Endothelial cell of umbilical vein (primary cell): ENCODE data around the gene PLEKHA7. TPM values are rescaled to one million over a fixed set of nuclear protein-coding genes. Genes with fewer than 3 reads are reported as not detected.

Experiments
- BruUV-seq: library from RNA; stranded (reverse); fragments of 400-500 nt; replicated peaks from 2 replicates; lab custom pipeline; 2021; lab: Mats Ljungman, UMichigan
- CTCF ChIA-PET: fragments of 300-600, 350-600 bp; sonication (Branson Sonifier 250); formaldehyde crosslinking; loops from one replicate; lab custom pipeline; 2021; ENCODE audit warnings: antibody characterized with exemption, inconsistent platforms; lab: Charles Lee
- POLR2A ChIA-PET: fragments of 300-600, 350-600 bp; sonication (Branson Sonifier 250); formaldehyde crosslinking; loops from one replicate; lab custom pipeline; 2021; ENCODE audit warnings: antibody characterized with exemption, inconsistent platforms; lab: Charles Lee
- DNase-seq: peaks from one replicate; pipeline ENCODE4 v3.0.0-alpha.2; 2011; ENCODE audit warnings: low read depth, low spot score
- FAIRE-seq: peaks from 2 replicates; lab custom pipeline; 2011; peaks lifted over from hg19 to GRCh38; lab: Jason Lieb, UNC
- H2AFZ ChIP-seq: 2 replicates; pipeline ENCODE4 v1.6.0; 2012; ENCODE audit warnings: low read depth, low read length, control low read depth, inconsistent platforms
- H3K27ac ChIP-seq: 2 replicates; pipeline ENCODE4 v1.5.1; 2011; ENCODE audit warnings: low read depth, mild to moderate bottlenecking, control low read depth, low read length, moderate library complexity; ENCODE audit not compliant: insufficient read depth
- H3K27me3 ChIP-seq, 2 experiments: 2 replicates each; pipeline versions ENCODE4 v1.6.0 to v1.6.1; 2011; ENCODE audit warnings: low read length in 2 of 2, mixed read lengths in 1 of 2; ENCODE audit not compliant: control insufficient read depth in 2 of 2, insufficient read depth in 2 of 2
- H3K36me3 ChIP-seq, 2 experiments: 2 replicates in 1 of 2; 3 replicates in 1 of 2; pipeline ENCODE4 v1.5.1; 2011; ENCODE audit warnings: low read length in 2 of 2, mild to moderate bottlenecking in 1 of 2, moderate library complexity in 1 of 2; ENCODE audit not compliant: control insufficient read depth in 2 of 2, insufficient read depth in 2 of 2; ENCODE audit errors: extremely low read depth in 1 of 2
- H3K4me1 ChIP-seq: 3 replicates; pipeline ENCODE4 v1.5.1; 2011; ENCODE audit warnings: mild to moderate bottlenecking, low read length; ENCODE audit not compliant: control insufficient read depth, insufficient read depth; ENCODE audit errors: extremely low read depth
- H3K4me2 ChIP-seq: 2 replicates; pipeline ENCODE4 v1.6.1; 2011; ENCODE audit warnings: low read length, control low read depth, mixed read lengths; ENCODE audit not compliant: insufficient read depth
- H3K4me3 ChIP-seq, 3 experiments: fragments of 200-600 bp in 1 of 3; sonication (generic), shearing (Covaris generic) in 1 of 3; replicated peaks in 1 of 3; 2 replicates each; pipeline ENCODE4 v1.5.1; 2011 to 2016; ENCODE audit warnings: control low read depth in 3 of 3, low read length in 3 of 3, mild to moderate bottlenecking in 2 of 3, inconsistent platforms in 1 of 3, low read depth in 1 of 3, moderate library complexity in 1 of 3; ENCODE audit not compliant: insufficient read depth in 1 of 3
- H3K79me2 ChIP-seq: 2 replicates; pipeline ENCODE4 v1.6.0; 2012; ENCODE audit warnings: low read length, inconsistent platforms; ENCODE audit not compliant: control insufficient read depth, insufficient read depth
- H3K9ac ChIP-seq: replicated peaks from 2 replicates; pipeline ENCODE3; 2011; ENCODE audit warnings: low read length, control low read depth; ENCODE audit not compliant: insufficient read depth; ENCODE audit errors: extremely low read depth
- H3K9me1 ChIP-seq: replicated peaks from 3 replicates; pipeline ENCODE4 v1.6.0; 2011; ENCODE audit warnings: mild to moderate bottlenecking, low read length; ENCODE audit not compliant: control insufficient read depth, insufficient read depth; ENCODE audit errors: extremely low read depth
- H3K9me3 ChIP-seq: replicated peaks from 2 replicates; pipeline ENCODE4 v1.5.1; 2012; ENCODE audit warnings: low read length, inconsistent platforms; ENCODE audit not compliant: control insufficient read depth, insufficient read depth
- H4K20me1 ChIP-seq: replicated peaks from 2 replicates; pipeline ENCODE3; 2011; ENCODE audit warnings: mild to moderate bottlenecking, low read length; ENCODE audit not compliant: control insufficient read depth, insufficient read depth; ENCODE audit errors: extremely low read depth
- EZH2 ChIP-seq: IDR thresholded peaks from 2 replicates; pipeline ENCODE4 v1.6.1; 2012; ENCODE audit warnings: borderline replicate concordance, low read depth, mild to moderate bottlenecking, moderate library complexity, low read length, inconsistent platforms; ENCODE audit not compliant: severe bottlenecking
- FOS ChIP-seq: IDR thresholded peaks from 2 replicates; pipeline ENCODE4 v1.6.1; 2011; ENCODE audit warnings: mild to moderate bottlenecking, low read length, moderate library complexity, borderline replicate concordance; ENCODE audit not compliant: insufficient read depth
- GATA2 ChIP-seq: IDR thresholded peaks from 2 replicates; pipeline ENCODE4 v1.7.0; 2011; ENCODE audit warnings: low read depth, mild to moderate bottlenecking, moderate library complexity, mixed read lengths, low read length; ENCODE audit not compliant: insufficient read length, insufficient read depth
- JUN ChIP-seq: IDR thresholded peaks from 2 replicates; pipeline ENCODE4 v1.6.1; 2011; ENCODE audit warnings: borderline replicate concordance, low read depth; ENCODE audit not compliant: insufficient read length, insufficient read depth
- MYC ChIP-seq: IDR thresholded peaks from one replicate; pipeline ENCODE4 v1.6.1; 2011; ENCODE audit warnings: mild to moderate bottlenecking, low read depth, low read length
- POLR2A ChIP-seq: IDR thresholded peaks from 2 replicates; pipeline ENCODE4 v1.6.1; 2012; ENCODE audit warnings: low read depth, mild to moderate bottlenecking, control low read depth, low read length
- POLR2AphosphoS5 ChIP-seq: IDR thresholded peaks from 2 replicates; pipeline ENCODE4 v1.6.1; 2012; ENCODE audit warnings: low read depth, mild to moderate bottlenecking, control low read depth, low read length, moderate library complexity; ENCODE audit not compliant: insufficient read depth
- dilution Hi-C: fragments of 300-500 bp; cut with MboI; formaldehyde crosslinking; loops from one replicate; pipeline ENCODE4 v1.15.0; 2019; ENCODE audit warnings: low sequenced_read_pairs; ENCODE audit not compliant: extremely low pct_ligation_motif_present
- intact Hi-C: fragments of 100-400 bp; cut with micrococcal nuclease; formaldehyde crosslinking; loops from one replicate; pipeline ENCODE4 v1.10.0; 2022
- polyA plus RNA-seq, 4 experiments: library from polyadenylated mRNA; depleted of rRNA in 3 of 4; stranded (reverse) in 3 of 4; unstranded in 1 of 4; fragments of >200 nt; gene quantifications; 2 replicates each; pipeline versions ENCODE4 v1.2.1 to v1.2.3, GENCODE V29; 2011 to 2012; ENCODE audit warnings: missing spikeins in 1 of 4
- total RNA-seq: library from RNA; stranded (reverse); gene quantifications from 2 replicates; pipeline ENCODE4 v1.2.3, GENCODE V29; 2021
- TF ChIP-seq, protein P1 (sequence below), 2 donors: IDR thresholded peaks; 1 replicate in 1 of 2; 2 replicates in 1 of 2; pipeline ENCODE4 v1.5.1; 2011; ENCODE audit warnings: low read length in 2 of 2, mild to moderate bottlenecking in 2 of 2, moderate library complexity in 2 of 2, control low read depth in 1 of 2, inconsistent platforms in 1 of 2, low read depth in 1 of 2; ENCODE audit not compliant: insufficient read depth in 1 of 2; ENCODE audit errors: extremely low read depth in 1 of 2
- TF ChIP-seq, protein P2 (sequence below): IDR thresholded peaks from 2 replicates; pipeline ENCODE4 v1.6.1; 2011; ENCODE audit not compliant: insufficient read depth, insufficient read length

PLEKHA7 gene
- total and polyA plus RNA-seq, 2 donors (not counting 3 experiments of a cell fraction or from before 2014, with no cell fraction given) = 1.7 to 3.8 TPM

DNA sequence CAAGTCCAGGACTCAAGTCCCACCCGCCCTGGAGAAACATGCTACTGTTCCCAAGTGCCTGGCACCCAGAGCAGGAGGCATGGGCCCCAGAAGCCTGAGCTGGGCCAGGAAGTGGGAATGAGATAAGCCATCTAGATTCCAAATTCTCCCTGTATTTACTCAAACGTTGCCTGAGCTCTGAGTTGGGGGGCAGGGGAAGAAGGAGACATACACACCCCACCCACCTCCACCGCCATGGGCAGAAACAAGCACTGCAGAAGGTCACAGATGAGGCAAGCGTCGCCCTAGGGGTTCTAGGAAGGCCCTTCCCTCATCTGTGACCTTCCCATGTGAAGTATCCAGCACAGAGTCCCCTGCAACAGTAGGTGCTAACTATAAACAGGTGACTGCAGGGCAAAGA is 54.0 kb downstream of the PLEKHA7 start:
- BruUV-seq = no TSS peak
- no peak overlapping the region for H2AFZ ChIP-seq
- POLR2A ChIA-PET = no interaction called here
- H3K9me3 ChIP-seq = no peaks in the 10 kb centered on the region
- H3K9me1 ChIP-seq = no peaks in the 10 kb centered on the region
- FAIRE-seq (no peak), DNase-seq (no peak)
- H3K36me3 ChIP-seq = no peaks in the 10 kb centered on the region
- CTCF ChIA-PET = interaction anchor here (0.9 kb wide), 2 partner anchors 9 to 103 kb away, joined by 3 read pairs; no protein-coding TSS in a partner anchor
- TF ChIP-seq EZH2 (no peak), GATA2 (no peak), POLR2A (no peak), JUN (no peak), FOS (no peak), POLR2AphosphoS5 (no peak), MYC (no peak)
- TF ChIP-seq, protein P1, sequence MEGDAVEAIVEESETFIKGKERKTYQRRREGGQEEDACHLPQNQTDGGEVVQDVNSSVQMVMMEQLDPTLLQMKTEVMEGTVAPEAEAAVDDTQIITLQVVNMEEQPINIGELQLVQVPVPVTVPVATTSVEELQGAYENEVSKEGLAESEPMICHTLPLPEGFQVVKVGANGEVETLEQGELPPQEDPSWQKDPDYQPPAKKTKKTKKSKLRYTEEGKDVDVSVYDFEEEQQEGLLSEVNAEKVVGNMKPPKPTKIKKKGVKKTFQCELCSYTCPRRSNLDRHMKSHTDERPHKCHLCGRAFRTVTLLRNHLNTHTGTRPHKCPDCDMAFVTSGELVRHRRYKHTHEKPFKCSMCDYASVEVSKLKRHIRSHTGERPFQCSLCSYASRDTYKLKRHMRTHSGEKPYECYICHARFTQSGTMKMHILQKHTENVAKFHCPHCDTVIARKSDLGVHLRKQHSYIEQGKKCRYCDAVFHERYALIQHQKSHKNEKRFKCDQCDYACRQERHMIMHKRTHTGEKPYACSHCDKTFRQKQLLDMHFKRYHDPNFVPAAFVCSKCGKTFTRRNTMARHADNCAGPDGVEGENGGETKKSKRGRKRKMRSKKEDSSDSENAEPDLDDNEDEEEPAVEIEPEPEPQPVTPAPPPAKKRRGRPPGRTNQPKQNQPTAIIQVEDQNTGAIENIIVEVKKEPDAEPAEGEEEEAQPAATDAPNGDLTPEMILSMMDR (IDR thresholded peaks at IDR 0.05; ENCODE audit: extremely low read depth in 1 of 2, insufficient read depth in 1 of 2, low read depth in 1 of 2, low read length in 2 of 2) = no peak
- TF ChIP-seq, protein P2, sequence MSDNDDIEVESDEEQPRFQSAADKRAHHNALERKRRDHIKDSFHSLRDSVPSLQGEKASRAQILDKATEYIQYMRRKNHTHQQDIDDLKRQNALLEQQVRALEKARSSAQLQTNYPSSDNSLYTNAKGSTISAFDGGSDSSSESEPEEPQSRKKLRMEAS = no peak
- no peaks in the 10 kb centered on the region for H4K20me1 ChIP-seq
- intact Hi-C loops (no loop called here), dilution Hi-C loops (no loop called here)
- no peaks in the 10 kb centered on the region for H3K79me2 ChIP-seq
- no peak overlapping the region for H3K27ac ChIP-seq
- H3K4me3 ChIP-seq = no peak overlapping the region
- H3K9ac ChIP-seq = no peak overlapping the region
- H3K4me1 ChIP-seq = no peaks in the 10 kb centered on the region
- H3K27me3 ChIP-seq = no peaks in the 10 kb centered on the region
- no peak overlapping the region for H3K4me2 ChIP-seq
